CD1c-positive myeloid dendritic cell (primary cell): ENCODE measurements around the gene UFC1.

Experiments used
- DNase-seq: peaks from one replicate; pipeline ENCODE4 v3.0.0-alpha.2; 2016; ENCODE audit errors: extremely low spot score

The UFC1 gene

GRCh38 chr1:161133220-161133740, 20.5 kb upstream of the UFC1 start:
- DNase-seq, result no peak

- DNase-seq, result no peak
Observed at GRCh38 chr1:161137881-161138280, 15.9 kb upstream of the UFC1 start.

GRCh38 chr1:161138431-161138830, 15.3 kb upstream of the UFC1 start:
- no peak for DNase-seq

GRCh38 chr1:161139766-161140165, 14.0 kb upstream of the UFC1 start:
- DNase-seq, result peak; percentile 70

GRCh38 chr1:161140755-161141400, 12.9 kb upstream of the UFC1 start:
- DNase-seq, result no peak

- DNase-seq, result no peak
Observed at GRCh38 chr1:161145832-161146231, 7.9 kb upstream of the UFC1 start.

- no peak for DNase-seq
Observed at GRCh38 chr1:161153176-161153575, 602 bp upstream of the UFC1 start.

GRCh38 chr1:161157867-161158266, 4.1 kb downstream of the UFC1 start:
- DNase-seq, result no peak

GRCh38 chr1:161158316-161159010, 4.7 kb downstream of the UFC1 start:
- DNase-seq, result no peak

- peak; percentile 96 for DNase-seq
Observed at GRCh38 chr1:161159087-161159912, 5.5 kb downstream of the UFC1 start, which contains the start of gene USP21. TSS of gene USP21 (plus strand) at chr1:161159500. CDS start at chr1:161160641, 1,141 bp downstream.

- DNase-seq, result no peak
Observed at GRCh38 chr1:161159913-161160243, 6.1 kb downstream of the UFC1 start.

- no peak for DNase-seq
Observed at GRCh38 chr1:161160671-161161145, 6.9 kb downstream of the UFC1 start.

- no peak for DNase-seq
Observed at GRCh38 chr1:161161652-161162051, 7.9 kb downstream of the UFC1 start.

GRCh38 chr1:161162052-161162451, 8.3 kb downstream of the UFC1 start:
- no peak for DNase-seq

- no peak for DNase-seq
Observed at GRCh38 chr1:161162806-161163205, 9.0 kb downstream of the UFC1 start.

GRCh38 chr1:161163793-161164192, 10.0 kb downstream of the UFC1 start:
- DNase-seq, result no peak

- DNase-seq, result no peak
Observed at GRCh38 chr1:161164901-161165610, 11.3 kb downstream of the UFC1 start.

GRCh38 chr1:161165742-161166668, 12.2 kb downstream of the UFC1 start, which contains the start of gene PPOX:
TSS of gene PPOX (plus strand) at chr1:161166426. CDS start at chr1:161166848, 422 bp downstream.
- peak; percentile 97 for DNase-seq

- DNase-seq, result no peak
Observed at GRCh38 chr1:161166669-161167548, 13.1 kb downstream of the UFC1 start.
